Endothelial cell of umbilical vein (primary cell): ENCODE data around the gene DYRK3. TPM values are rescaled to one million over a fixed set of nuclear protein-coding genes. Genes with fewer than 3 reads are reported as not detected.

Experiments used
- BruUV-seq: library from RNA; stranded (reverse); fragments of 400-500 nt; replicated peaks from 2 replicates; lab custom pipeline; 2021; lab: Mats Ljungman, UMichigan
- CTCF ChIA-PET: fragments of 300-600, 350-600 bp; sonication (Branson Sonifier 250); formaldehyde crosslinking; loops from one replicate; lab custom pipeline; 2021; ENCODE audit warnings: antibody characterized with exemption, inconsistent platforms; lab: Charles Lee
- POLR2A ChIA-PET: fragments of 300-600, 350-600 bp; sonication (Branson Sonifier 250); formaldehyde crosslinking; loops from one replicate; lab custom pipeline; 2021; ENCODE audit warnings: antibody characterized with exemption, inconsistent platforms; lab: Charles Lee
- DNase-seq: peaks from one replicate; pipeline ENCODE4 v3.0.0-alpha.2; 2011; ENCODE audit warnings: low read depth, low spot score
- FAIRE-seq: peaks from 2 replicates; lab custom pipeline; 2011; peaks lifted over from hg19 to GRCh38; lab: Jason Lieb, UNC
- H2AFZ ChIP-seq: 2 replicates; pipeline ENCODE4 v1.6.0; 2012; ENCODE audit warnings: low read depth, low read length, control low read depth, inconsistent platforms
- H3K27ac ChIP-seq: 2 replicates; pipeline ENCODE4 v1.5.1; 2011; ENCODE audit warnings: low read depth, mild to moderate bottlenecking, control low read depth, low read length, moderate library complexity; ENCODE audit not compliant: insufficient read depth
- H3K27me3 ChIP-seq, 2 experiments: 2 replicates each; pipeline versions ENCODE4 v1.6.0 to v1.6.1; 2011; ENCODE audit warnings: low read length in 2 of 2, mixed read lengths in 1 of 2; ENCODE audit not compliant: control insufficient read depth in 2 of 2, insufficient read depth in 2 of 2
- H3K36me3 ChIP-seq, 2 experiments: 2 replicates in 1 of 2; 3 replicates in 1 of 2; pipeline ENCODE4 v1.5.1; 2011; ENCODE audit warnings: low read length in 2 of 2, mild to moderate bottlenecking in 1 of 2, moderate library complexity in 1 of 2; ENCODE audit not compliant: control insufficient read depth in 2 of 2, insufficient read depth in 2 of 2; ENCODE audit errors: extremely low read depth in 1 of 2
- H3K4me1 ChIP-seq: 3 replicates; pipeline ENCODE4 v1.5.1; 2011; ENCODE audit warnings: mild to moderate bottlenecking, low read length; ENCODE audit not compliant: control insufficient read depth, insufficient read depth; ENCODE audit errors: extremely low read depth
- H3K4me2 ChIP-seq: 2 replicates; pipeline ENCODE4 v1.6.1; 2011; ENCODE audit warnings: low read length, control low read depth, mixed read lengths; ENCODE audit not compliant: insufficient read depth
- H3K4me3 ChIP-seq, 3 experiments: fragments of 200-600 bp in 1 of 3; sonication (generic), shearing (Covaris generic) in 1 of 3; replicated peaks in 1 of 3; 2 replicates each; pipeline ENCODE4 v1.5.1; 2011 to 2016; ENCODE audit warnings: control low read depth in 3 of 3, low read length in 3 of 3, mild to moderate bottlenecking in 2 of 3, inconsistent platforms in 1 of 3, low read depth in 1 of 3, moderate library complexity in 1 of 3; ENCODE audit not compliant: insufficient read depth in 1 of 3
- H3K79me2 ChIP-seq: 2 replicates; pipeline ENCODE4 v1.6.0; 2012; ENCODE audit warnings: low read length, inconsistent platforms; ENCODE audit not compliant: control insufficient read depth, insufficient read depth
- H3K9ac ChIP-seq: replicated peaks from 2 replicates; pipeline ENCODE3; 2011; ENCODE audit warnings: low read length, control low read depth; ENCODE audit not compliant: insufficient read depth; ENCODE audit errors: extremely low read depth
- H3K9me1 ChIP-seq: replicated peaks from 3 replicates; pipeline ENCODE4 v1.6.0; 2011; ENCODE audit warnings: mild to moderate bottlenecking, low read length; ENCODE audit not compliant: control insufficient read depth, insufficient read depth; ENCODE audit errors: extremely low read depth
- H3K9me3 ChIP-seq: replicated peaks from 2 replicates; pipeline ENCODE4 v1.5.1; 2012; ENCODE audit warnings: low read length, inconsistent platforms; ENCODE audit not compliant: control insufficient read depth, insufficient read depth
- H4K20me1 ChIP-seq: replicated peaks from 2 replicates; pipeline ENCODE3; 2011; ENCODE audit warnings: mild to moderate bottlenecking, low read length; ENCODE audit not compliant: control insufficient read depth, insufficient read depth; ENCODE audit errors: extremely low read depth
- EZH2 ChIP-seq: IDR thresholded peaks from 2 replicates; pipeline ENCODE4 v1.6.1; 2012; ENCODE audit warnings: borderline replicate concordance, low read depth, mild to moderate bottlenecking, moderate library complexity, low read length, inconsistent platforms; ENCODE audit not compliant: severe bottlenecking
- FOS ChIP-seq: IDR thresholded peaks from 2 replicates; pipeline ENCODE4 v1.6.1; 2011; ENCODE audit warnings: mild to moderate bottlenecking, low read length, moderate library complexity, borderline replicate concordance; ENCODE audit not compliant: insufficient read depth
- GATA2 ChIP-seq: IDR thresholded peaks from 2 replicates; pipeline ENCODE4 v1.7.0; 2011; ENCODE audit warnings: low read depth, mild to moderate bottlenecking, moderate library complexity, mixed read lengths, low read length; ENCODE audit not compliant: insufficient read length, insufficient read depth
- JUN ChIP-seq: IDR thresholded peaks from 2 replicates; pipeline ENCODE4 v1.6.1; 2011; ENCODE audit warnings: borderline replicate concordance, low read depth; ENCODE audit not compliant: insufficient read length, insufficient read depth
- MYC ChIP-seq: IDR thresholded peaks from one replicate; pipeline ENCODE4 v1.6.1; 2011; ENCODE audit warnings: mild to moderate bottlenecking, low read depth, low read length
- POLR2A ChIP-seq: IDR thresholded peaks from 2 replicates; pipeline ENCODE4 v1.6.1; 2012; ENCODE audit warnings: low read depth, mild to moderate bottlenecking, control low read depth, low read length
- POLR2AphosphoS5 ChIP-seq: IDR thresholded peaks from 2 replicates; pipeline ENCODE4 v1.6.1; 2012; ENCODE audit warnings: low read depth, mild to moderate bottlenecking, control low read depth, low read length, moderate library complexity; ENCODE audit not compliant: insufficient read depth
- dilution Hi-C: fragments of 300-500 bp; cut with MboI; formaldehyde crosslinking; loops from one replicate; pipeline ENCODE4 v1.15.0; 2019; ENCODE audit warnings: low sequenced_read_pairs; ENCODE audit not compliant: extremely low pct_ligation_motif_present
- intact Hi-C: fragments of 100-400 bp; cut with micrococcal nuclease; formaldehyde crosslinking; loops from one replicate; pipeline ENCODE4 v1.10.0; 2022
- polyA plus RNA-seq, 4 experiments: library from polyadenylated mRNA; depleted of rRNA in 3 of 4; stranded (reverse) in 3 of 4; unstranded in 1 of 4; fragments of >200 nt; gene quantifications; 2 replicates each; pipeline versions ENCODE4 v1.2.1 to v1.2.3, GENCODE V29; 2011 to 2012; ENCODE audit warnings: missing spikeins in 1 of 4
- total RNA-seq: library from RNA; stranded (reverse); gene quantifications from 2 replicates; pipeline ENCODE4 v1.2.3, GENCODE V29; 2021
- TF ChIP-seq, protein P1 (sequence below): IDR thresholded peaks from 2 replicates; pipeline ENCODE4 v1.6.1; 2011; ENCODE audit not compliant: insufficient read depth, insufficient read length
- TF ChIP-seq, protein P2 (sequence below), 2 donors: IDR thresholded peaks; 1 replicate in 1 of 2; 2 replicates in 1 of 2; pipeline ENCODE4 v1.5.1; 2011; ENCODE audit warnings: low read length in 2 of 2, mild to moderate bottlenecking in 2 of 2, moderate library complexity in 2 of 2, control low read depth in 1 of 2, inconsistent platforms in 1 of 2, low read depth in 1 of 2; ENCODE audit not compliant: insufficient read depth in 1 of 2; ENCODE audit errors: extremely low read depth in 1 of 2

The DYRK3 gene
- total and polyA plus RNA-seq, 2 donors (not counting 3 experiments of a cell fraction or from before 2014, with no cell fraction given) = 3.4 to 7.4 TPM

DNA sequence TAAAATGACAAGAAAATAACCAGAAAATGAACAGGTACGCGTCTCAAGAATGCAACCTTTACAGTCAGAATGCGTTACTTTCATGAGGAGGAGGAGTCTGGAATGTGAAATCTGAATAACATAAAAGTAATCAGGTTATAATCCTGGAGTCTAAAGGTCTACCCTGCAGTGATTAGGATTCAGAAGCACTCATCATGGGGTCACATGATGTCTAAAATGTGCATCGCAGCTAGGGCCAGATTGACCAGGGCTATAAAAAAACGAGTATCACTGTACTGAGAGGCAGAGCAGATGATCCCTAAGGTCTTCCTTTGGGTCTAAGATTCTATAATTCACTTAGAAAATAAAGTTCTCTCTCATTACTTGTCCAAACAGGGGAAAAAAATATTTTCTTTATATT is 30.5 kb upstream of the DYRK3 start:
- no peaks in the 10 kb centered on the region for H3K4me1 ChIP-seq
- ChIA-PET CTCF (interaction anchor here (2.1 kb wide), 1 partner anchor 60 kb away, joined by 6 read pairs; no protein-coding TSS in a partner anchor), POLR2A (no interaction called here)
- no peak overlapping the region for H3K27ac ChIP-seq
- no peaks in the 10 kb centered on the region for H3K9me1 ChIP-seq
- DNase-seq (no peak), FAIRE-seq (no peak)
- H3K4me2 ChIP-seq = no peak overlapping the region
- dilution Hi-C loops (no loop called here), intact Hi-C loops (no loop called here)
- BruUV-seq = no TSS peak
- no peaks in the 10 kb centered on the region for H3K27me3 ChIP-seq
- no peaks in the 10 kb centered on the region for H3K79me2 ChIP-seq
- H3K4me3 ChIP-seq = no peak overlapping the region
- no peaks in the 10 kb centered on the region for H3K9me3 ChIP-seq
- no peak overlapping the region for H3K9ac ChIP-seq
- no peaks in the 10 kb centered on the region for H4K20me1 ChIP-seq
- peaks cover 3 to 19% of the 10 kb centered on the region in 2 experiments for H3K36me3 ChIP-seq
- H2AFZ ChIP-seq = no peak overlapping the region
- TF ChIP-seq MYC = no peak
- no peak for TF ChIP-seq POLR2A
- no peak for TF ChIP-seq FOS
- no peak for TF ChIP-seq GATA2
- TF ChIP-seq JUN = no peak
- TF ChIP-seq POLR2AphosphoS5 = no peak
- no peak for TF ChIP-seq EZH2
- TF ChIP-seq, protein P1, sequence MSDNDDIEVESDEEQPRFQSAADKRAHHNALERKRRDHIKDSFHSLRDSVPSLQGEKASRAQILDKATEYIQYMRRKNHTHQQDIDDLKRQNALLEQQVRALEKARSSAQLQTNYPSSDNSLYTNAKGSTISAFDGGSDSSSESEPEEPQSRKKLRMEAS = no peak
- TF ChIP-seq, protein P2, sequence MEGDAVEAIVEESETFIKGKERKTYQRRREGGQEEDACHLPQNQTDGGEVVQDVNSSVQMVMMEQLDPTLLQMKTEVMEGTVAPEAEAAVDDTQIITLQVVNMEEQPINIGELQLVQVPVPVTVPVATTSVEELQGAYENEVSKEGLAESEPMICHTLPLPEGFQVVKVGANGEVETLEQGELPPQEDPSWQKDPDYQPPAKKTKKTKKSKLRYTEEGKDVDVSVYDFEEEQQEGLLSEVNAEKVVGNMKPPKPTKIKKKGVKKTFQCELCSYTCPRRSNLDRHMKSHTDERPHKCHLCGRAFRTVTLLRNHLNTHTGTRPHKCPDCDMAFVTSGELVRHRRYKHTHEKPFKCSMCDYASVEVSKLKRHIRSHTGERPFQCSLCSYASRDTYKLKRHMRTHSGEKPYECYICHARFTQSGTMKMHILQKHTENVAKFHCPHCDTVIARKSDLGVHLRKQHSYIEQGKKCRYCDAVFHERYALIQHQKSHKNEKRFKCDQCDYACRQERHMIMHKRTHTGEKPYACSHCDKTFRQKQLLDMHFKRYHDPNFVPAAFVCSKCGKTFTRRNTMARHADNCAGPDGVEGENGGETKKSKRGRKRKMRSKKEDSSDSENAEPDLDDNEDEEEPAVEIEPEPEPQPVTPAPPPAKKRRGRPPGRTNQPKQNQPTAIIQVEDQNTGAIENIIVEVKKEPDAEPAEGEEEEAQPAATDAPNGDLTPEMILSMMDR (IDR thresholded peaks at IDR 0.05; ENCODE audit: extremely low read depth in 1 of 2, insufficient read depth in 1 of 2, low read depth in 1 of 2, low read length in 2 of 2) = no peak
